Astrocyte of the hippocampus (primary cell): ENCODE results near the gene CAMK4.
A peak's percentile ranks its signal among the peaks of the same experiment; 100 is the strongest.
"Not testable (repeated sequence)": the region's sequence is repeated elsewhere in the genome, so short reads cannot be mapped to it uniquely, and the experiment has no call there.

Source experiments
- DNase-seq: peaks from one replicate; pipeline ENCODE4 v3.0.0; 2011; ENCODE audit warnings: low read depth, low spot score

CAMK4 gene

DNA sequence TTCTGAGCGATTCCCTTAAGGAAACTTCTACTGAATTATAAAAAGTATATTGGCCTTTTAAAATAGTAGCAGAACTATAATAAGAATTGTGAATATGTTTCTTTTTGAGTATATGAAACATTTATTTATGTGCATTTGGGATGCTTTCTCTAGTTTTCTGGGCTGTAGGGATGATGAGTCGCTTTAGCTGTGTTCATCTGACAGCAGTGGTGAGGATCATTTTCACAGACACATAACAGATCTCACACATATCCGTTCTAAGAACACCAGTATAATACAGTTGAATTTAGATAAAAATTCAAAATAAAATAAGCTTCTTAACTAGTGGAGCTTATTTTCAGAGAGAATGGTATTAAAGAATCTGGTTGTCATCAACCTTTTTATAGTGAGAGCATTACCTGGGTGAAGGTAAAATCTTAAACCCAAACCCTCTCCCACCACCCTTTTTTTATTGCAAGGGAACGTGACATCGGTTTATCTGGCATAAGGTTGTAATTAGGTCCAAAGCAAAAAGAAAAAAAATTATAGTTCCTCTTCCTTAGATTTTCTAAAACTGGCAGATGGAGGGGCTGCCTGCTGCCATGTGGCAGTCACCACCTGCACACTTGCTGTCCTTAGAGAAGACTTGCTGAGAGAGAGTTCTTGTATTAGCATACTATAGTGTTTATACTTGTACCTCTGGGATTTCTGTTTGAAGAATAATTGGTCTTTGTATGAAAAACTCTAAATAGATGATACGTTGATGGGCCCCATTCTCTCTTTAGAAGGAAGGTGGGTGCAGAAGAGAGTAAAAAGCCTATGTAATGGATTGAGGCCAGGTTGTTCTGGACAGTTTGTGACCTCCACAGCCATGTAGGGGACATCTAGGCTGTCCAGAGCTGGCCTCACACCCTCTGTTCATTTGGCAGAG, 86.8 kb downstream of the CAMK4 start:
- DNase-seq, result no peak

DNA sequence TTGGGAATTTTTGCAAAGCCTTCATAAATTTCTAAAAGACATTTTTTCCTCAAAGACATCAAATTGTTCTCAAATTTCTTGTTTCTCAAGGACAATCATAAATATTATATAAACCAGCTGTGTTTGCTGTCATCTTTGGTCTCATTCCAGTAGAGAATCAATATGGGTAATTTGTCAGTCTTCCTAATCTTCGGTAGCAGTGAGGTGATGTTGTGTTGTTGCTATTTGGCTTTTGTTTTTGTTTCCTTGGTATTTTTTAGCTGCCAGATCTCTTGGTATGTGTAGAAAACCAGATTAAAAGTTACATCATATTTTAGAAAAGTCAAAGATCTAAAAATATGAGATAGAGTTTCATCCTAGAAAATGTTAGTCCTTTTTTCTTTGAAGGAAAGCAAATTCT, 87.5 kb downstream of the CAMK4 start:
- no peak for DNase-seq

DNA sequence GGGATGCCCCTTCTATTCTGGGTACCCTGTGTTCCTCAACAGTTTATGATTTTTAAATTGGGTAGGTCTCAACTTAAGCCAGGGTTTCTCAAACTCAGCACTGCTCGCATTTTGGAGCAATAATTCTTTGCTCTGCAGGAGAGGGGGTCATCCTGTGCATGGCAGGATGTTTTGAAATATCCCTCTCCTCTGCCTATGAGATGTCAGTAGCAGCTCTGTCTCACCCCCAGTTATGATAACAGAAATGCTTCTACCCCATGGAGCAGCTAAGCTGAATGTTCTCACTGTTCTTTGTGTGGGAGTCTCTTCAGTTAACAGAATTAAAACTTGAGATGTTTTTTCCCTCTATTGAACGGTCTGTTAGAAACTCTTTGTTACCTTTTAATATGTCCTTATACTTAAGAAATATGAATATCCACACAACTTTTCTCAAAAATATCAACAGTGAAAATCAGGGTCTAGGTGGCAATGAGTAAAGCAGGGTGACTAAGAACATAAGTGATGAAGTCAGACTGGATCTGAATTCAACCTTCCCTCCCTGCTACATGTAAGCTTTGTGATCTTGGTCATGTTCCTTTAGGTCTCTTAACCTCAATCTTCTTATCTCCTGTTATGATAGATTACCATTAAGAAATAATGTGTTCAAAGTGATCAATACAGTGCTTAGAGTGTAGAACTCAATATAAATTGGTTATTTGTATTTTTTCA, 89.0 kb downstream of the CAMK4 start:
- no peak for DNase-seq

DNA sequence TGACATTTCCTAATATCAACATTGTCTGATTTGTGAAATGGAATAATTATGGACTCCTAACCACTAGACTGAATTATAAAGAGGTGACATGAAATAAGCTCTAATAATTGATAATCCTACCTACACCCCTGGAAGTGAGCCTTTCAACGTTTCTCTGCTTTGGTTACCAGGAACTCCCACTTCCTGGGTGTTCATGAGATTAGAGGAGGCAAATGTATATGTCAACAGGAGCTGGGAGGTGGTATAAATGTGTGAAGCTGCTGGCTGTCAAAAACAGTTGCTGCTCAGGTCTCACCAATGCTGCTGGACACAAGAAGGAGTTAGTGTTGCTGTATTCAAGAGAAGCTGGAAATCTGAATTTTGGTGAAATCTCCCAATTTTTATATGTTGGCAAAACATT, 96.8 kb downstream of the CAMK4 start:
- DNase-seq, result no peak

DNA sequence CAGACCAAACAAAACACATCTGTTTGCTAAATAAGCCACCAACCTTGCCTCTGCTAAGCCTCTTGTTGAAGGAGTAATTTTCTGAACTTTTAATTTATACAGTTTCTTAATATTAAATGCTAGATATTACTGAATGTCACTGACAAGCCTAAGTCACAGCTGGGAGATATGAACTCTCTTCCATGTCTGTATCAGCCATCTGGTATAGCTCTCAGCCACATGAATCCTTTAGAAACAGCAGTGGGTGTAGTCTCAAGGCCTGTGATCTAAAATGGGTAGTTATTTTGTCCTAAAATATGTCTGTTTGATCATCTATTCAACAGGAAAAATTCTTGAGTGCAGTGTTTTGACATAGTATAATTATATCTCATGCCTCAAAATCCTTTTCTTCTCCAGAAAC, 97.2 kb downstream of the CAMK4 start:
- DNase-seq, result no peak

DNA sequence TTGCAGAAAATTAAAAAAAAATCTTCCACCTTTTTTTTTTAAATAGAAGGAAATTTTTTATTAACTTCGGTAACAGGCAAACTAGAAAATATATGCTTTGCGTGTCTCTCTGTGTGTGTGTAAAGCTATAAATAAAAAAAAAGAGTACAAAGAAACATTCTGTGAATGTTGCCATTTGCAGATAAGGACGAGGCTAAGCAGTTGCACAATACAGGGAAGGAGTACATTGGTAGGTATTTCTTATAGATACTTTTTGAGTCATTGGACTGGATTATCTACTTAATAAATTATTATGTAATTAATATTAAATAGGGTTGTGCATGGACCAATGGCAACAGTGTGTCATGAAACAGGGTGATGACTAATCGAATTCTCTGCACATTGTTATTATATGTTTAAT, 102.4 kb downstream of the CAMK4 start:
- DNase-seq, result no peak

DNA sequence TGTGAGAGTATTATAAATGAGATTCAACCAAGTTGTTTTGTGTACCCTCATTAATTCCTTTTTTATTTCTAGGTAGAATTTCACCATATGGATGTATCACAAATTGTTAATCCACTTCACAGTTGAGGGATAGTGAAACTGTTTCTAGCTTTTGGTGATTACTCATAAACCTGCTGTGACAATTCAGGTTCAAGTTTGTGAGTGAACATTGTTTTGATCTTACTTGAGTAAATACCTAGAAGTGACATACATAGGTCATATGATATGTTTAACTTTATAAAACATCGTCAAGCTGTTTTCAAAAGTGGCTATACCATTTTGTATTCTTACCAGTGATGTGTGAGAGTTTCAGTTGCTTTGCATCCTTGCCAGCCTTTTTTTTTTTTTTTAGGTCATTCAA, 112.9 kb downstream of the CAMK4 start:
- no peak for DNase-seq

DNA sequence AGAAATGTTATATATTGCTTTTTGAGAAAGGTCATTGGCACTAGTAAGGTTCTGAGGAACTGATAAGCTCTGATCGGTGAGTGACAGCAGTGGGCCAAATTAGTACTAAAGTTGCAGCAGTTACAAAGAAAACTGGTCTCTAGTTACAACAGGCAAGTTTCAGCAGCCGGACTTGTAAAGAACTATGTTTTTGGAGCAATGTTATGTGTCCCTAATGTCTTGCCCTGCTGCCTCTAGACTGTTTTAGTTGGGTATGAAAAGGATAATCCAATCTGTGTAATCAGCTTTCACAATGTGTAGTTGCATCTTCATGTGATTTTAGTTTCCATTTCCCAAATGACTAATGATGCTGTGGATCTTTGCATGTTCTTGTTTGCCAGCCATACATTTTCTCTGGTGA, 113.5 kb downstream of the CAMK4 start:
- DNase-seq, result no peak

DNA sequence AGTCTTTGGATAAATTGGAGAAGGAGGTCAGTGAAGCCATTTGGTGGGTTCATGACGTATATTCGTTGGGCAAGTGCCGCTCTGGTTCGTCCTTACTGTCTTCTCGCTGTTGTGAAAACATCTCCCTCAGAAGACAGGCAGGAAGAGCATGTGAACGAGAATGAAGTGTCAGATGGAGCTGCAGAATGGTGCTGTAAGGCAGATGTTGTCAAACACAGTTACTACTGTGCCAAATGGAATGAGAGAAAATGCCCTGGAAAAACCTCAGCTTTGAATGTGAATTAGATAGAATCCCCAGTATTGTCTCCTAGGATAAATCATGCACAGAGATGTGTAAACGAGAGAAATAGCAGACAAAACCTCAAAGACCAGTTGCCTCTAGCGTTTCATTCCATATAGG, 121.5 kb downstream of the CAMK4 start:
- DNase-seq, result no peak

DNA sequence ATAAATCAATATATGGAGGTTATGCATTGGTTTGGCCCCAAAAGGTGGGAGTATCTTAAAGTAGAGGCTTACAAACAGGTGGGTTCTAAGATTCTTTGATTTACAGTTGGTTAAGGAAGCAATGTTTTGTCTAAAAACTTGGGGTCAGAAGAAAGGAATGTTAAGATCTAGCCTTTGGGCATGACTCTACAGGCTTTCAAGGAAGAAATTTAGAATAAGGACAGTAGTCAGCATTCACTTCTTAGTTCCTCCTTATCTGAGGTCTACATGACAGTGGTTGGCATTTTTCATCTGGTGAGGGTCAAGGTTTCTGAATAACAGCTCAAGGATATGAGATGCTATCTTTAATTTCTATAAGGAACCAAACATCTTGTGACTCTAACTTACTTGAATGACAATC, 122.8 kb downstream of the CAMK4 start:
- no peak for DNase-seq

DNA sequence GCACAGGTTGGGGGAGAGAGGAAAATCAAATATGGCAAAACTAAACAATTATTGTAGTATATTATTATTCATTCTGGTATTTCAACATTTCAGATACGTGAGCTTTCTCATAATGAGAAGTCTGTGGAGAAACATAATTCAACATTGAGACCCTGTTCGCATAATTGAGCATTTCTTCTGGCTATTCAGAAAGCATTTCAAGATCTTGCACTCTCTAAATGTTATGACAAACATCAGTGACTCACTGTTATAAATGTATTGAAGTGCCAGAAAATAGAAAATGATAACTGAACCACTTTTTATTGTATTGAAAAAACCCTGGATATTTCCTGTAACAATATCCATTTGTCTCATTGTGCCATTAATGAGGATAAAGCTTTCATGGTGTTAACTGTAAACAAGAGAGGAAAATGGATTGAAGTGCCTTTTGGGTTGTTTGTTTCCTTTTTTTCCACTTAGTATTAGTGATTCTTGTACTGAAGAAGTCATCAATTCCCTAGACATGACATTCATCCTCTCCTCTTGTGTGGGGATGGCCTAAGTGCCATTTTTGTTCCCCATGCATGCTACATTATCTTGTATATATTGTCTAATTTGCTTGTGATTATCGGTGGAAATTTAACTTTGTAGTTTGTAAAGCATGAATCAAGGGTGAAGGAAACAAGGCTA, 124.6 kb downstream of the CAMK4 start:
- no peak for DNase-seq

DNA sequence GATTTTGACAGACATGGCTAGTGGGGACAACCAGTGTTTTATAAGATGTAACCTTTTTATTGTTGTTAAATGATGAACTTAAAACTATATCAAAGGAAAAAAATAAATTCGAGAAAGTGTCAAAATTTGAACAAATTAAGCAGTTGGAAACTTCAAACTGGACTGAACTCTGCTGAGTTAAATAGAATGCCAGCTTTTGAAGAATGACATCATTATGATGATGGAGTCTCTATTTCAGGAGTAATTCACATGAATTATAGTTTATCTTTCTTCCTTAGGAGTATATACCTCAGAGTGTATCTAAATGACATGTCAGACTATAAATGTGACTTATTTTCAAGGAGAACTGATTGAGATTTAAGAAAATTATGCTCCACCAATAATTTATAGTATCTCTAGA, 125.2 kb downstream of the CAMK4 start:
- no peak for DNase-seq

DNA sequence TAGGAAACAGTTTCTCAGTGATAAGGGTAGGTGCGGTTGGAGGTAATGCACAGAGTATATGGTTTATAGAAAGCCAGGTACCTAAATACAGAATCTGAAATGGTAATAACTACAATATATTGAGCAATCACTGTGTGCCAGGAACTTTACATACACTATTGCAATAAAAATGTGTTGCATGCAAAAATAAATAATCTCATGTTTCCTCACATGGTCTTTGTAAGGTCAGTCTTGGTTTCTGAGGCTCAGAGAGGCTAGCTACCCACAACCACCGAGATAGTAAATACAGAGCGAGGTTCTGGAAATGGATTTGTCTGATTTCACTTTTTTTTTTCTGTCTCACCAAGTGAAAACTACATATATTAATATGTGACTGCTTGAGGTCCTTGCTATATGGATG, 128.9 kb downstream of the CAMK4 start:
- DNase-seq, result no peak

DNA sequence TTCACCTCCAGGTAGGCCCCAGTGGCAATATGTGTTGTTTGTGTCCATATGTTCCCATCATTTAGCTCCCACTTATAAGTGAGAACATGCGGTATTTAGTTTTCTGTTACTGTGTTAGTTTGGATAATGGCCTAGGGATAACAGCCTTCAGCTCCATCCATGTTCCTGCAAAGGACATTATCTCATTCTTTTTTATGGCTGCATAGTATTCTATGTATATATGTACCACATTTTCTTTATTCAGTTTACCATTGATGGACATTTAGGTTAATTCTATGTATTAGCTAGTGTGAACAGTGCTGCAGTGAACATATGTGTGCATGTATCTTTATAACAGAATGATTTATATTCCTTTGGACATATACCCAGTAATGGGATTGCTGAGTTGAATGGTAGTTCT, 134.5 kb downstream of the CAMK4 start:
- DNase-seq, result not testable (repeated sequence)

DNA sequence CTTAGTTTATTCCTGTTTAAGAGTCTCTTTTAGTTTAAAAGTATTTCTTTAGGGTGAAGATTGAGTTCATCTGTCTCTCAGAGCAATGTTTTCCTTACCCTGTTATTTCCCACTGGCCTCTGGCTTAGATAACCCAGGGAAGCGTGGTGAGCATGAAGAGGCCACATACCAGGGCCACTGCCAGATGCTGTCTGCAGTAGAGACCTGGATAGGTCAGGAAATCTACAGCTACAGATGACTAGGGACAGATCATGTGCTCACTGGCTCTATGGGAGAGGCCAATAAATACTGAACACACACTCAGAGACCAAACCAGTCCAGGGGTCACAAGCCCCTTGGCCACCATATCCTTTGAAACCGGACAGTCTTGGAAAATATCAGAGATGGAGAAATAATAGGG, 136.0 kb downstream of the CAMK4 start:
- no peak for DNase-seq

DNA sequence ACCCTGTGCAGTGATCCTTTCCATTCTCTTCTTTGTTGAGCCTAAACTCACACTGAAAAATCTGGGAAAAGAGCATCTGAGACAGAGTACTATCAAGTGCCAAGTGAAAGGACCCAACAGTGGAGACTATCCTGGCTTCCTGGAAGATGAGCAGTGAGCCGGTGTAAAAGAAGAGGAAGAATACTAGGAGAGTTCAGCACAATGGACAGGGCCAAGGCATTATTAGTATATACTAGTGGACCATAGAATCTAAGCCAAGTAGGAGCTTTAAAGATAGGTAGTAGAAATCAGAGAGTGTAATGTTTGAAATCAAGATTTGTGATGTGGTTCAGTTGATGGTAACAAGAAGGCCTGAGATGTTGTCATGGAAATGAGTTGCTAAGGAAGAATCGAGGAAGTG, 140.8 kb downstream of the CAMK4 start:
- peak; percentile 41 for DNase-seq

DNA sequence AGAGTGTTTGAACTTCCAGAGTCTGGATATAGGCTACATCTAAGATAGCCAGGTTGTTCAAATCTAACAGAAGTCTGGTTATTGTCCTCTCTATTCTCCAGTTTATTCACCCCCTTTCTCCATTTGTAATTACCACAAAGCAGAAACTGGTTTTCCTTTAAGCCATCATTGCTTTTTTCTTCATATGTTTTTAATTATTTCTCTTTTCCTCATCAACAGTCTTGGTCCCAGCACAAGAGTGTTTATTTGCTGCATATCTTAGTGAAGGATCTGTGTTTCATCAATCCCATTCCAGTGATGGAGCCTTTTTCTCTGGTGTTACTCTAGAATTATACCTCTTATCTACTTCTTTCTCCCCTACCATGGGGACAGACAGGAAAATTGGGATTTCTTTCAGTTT, 142.2 kb downstream of the CAMK4 start:
- no peak for DNase-seq

DNA sequence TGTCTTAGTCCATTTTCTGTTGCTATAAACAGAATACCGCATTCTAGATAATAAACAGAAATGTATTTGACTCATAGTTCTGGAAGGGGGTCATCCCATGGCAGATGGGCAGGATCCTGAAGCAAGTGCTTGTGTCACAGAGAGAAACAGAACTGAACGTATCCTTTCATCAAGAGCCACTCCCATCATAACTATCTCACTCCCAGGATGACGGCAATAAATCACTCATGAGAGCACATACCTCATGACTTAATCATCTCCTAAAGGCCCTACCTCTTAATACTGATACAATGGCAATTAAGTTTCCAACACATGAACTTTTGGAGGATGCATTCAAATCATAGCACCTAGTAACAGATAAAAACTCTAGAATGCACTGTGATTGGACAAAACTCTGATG, 142.9 kb downstream of the CAMK4 start:
- no peak for DNase-seq

DNA sequence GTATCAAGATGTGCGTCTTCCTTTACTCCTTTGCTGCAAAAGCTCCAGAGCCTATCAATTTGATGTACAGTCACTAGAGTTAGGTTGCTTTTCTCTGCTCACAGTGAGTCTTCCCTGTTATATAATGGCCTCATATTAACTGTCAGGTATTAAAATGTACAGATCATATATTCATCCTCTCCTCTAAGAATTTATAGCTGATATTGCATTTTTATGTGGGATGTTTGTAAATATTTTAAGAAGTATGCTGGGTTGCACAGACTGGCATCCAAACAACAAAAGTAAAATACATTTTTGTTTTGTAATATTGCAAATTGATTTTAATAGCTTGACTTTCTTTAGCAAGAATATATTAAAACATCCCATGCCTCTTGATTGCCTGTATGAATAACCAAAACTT, 148.6 kb downstream of the CAMK4 start:
- DNase-seq, result no peak

DNA sequence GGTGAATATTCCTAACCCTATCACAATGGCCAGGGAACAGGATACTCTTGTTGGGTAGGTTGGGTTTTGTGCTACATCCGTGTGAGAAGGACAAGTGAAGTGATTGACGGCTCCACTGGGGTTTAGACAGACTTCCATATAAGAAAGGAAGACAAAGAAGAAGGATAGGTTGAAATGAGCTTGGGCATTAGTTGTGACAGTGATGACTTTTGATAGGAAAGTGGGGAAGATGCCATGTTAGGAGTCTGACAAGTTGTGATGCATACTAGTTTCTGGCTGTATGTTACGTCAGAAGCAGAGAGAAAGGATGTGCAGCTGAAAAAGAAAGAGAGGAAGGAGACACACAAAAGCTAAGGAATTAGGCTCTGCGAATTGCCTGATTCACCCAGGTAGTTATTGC, 150.2 kb downstream of the CAMK4 start:
- DNase-seq, result no peak

DNA sequence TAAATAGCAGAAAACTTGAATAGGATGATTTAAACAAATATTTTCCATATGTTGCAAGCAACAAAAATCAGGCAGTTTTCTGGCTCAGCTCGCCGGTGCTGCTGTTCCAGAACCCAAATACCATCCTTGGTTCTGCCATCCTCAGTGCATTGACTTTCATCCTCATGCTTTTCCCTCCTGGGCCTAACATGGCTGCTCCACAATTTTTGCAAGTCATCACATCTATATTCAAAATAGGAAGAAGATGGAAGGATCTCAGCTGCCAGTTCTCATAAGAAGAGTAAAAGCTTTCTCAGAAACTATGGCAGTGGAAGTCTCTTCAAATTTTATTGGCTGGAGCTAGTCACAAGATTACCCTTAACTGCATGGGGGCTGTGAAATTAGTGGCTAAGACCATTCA, 151.5 kb downstream of the CAMK4 start:
- DNase-seq, result no peak

DNA sequence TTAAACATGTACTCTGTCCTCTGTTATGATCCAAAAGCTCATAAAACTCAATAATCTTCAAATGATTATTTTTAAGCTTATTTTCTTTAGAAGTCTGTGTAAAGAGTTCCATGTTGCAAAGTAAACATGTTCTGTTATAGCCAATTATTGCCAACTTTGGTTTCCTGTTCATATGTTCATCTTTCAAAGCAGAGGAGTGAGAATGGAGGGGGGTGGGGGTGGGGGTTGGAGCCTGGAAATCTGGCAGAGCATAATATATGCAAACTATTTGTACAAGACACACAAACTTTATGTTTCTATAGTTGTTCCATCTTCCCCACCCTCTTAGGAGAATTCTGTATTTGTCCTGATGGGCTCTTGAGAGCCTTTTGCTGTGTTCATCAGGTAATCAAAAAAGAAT, 153.1 kb downstream of the CAMK4 start:
- DNase-seq, result no peak

DNA sequence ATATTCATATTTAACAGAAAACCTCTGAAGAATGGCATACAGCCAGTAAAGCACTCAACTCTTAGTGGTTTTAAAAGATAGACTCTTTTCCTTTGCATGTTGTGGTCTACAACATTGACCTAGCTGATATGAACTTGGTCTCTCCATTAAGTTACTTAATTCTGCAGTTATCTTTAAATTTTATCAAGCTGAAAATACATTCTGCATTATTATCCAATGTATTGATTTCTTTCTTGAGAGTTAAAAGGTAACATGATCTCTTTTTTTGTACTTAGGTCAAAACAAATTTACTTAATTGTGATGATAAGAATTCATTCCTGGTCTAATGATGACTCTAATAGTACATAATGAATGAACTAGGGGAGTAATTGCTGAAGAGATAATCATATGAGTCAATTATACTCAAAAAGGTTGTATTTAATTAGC, 155.2 kb downstream of the CAMK4 start:
- no peak for DNase-seq
